Natural killer cell (primary cell): ENCODE measurements around the gene MINDY1. TPM values are rescaled to one million over a fixed set of nuclear protein-coding genes. Genes with fewer than 3 reads are reported as not detected.

ENCODE experiments used
- ATAC-seq, 3 donors: fragments of 150-1000 bp in 2 of 3; fragments of 200-7000 bp in 1 of 3; cut with Tn5 transposase; 1 replicate in 1 of 3; 2 replicates in 2 of 3; pipeline ENCODE4 v1.10.0; 2021; ENCODE audit warnings: mild to moderate bottlenecking in 2 of 3, moderate library complexity in 2 of 3
- DNase-seq, 2 donors: peaks; one replicate each; pipeline versions ENCODE4 v3.0.0 to v3.0.0-alpha.2; 2013 to 2021; ENCODE audit warnings: mixed read lengths in 1 of 2
- H3K27ac ChIP-seq: one replicate; pipeline ENCODE4 v1.5.1; 2013; ENCODE audit warnings: mild to moderate bottlenecking, low read length
- H3K27me3 ChIP-seq: one replicate; pipeline ENCODE4 v1.6.1; 2013; ENCODE audit warnings: low read length; ENCODE audit not compliant: control insufficient read depth, insufficient read depth
- H3K36me3 ChIP-seq: one replicate; pipeline ENCODE4 v1.6.1; 2013; ENCODE audit warnings: low read length; ENCODE audit not compliant: control insufficient read depth, insufficient read depth
- H3K4me1 ChIP-seq: one replicate; pipeline ENCODE4 v1.6.1; 2013; ENCODE audit warnings: low read length; ENCODE audit not compliant: control insufficient read depth, insufficient read depth
- H3K4me3 ChIP-seq: one replicate; pipeline ENCODE4 v1.5.1; 2013; ENCODE audit warnings: low read length
- H3K9me3 ChIP-seq: one replicate; pipeline ENCODE4 v1.6.1; 2013; ENCODE audit warnings: low read length; ENCODE audit not compliant: control insufficient read depth, insufficient read depth
- H3K27ac Mint-ChIP-seq, 2 donors: one replicate each; pipeline ENCODE4 v1.8.0; 2022; ENCODE audit warnings: mild to moderate bottlenecking in 2 of 2, mixed read lengths in 2 of 2, moderate library complexity in 1 of 2
- H3K27me3 Mint-ChIP-seq, 2 donors: one replicate each; pipeline ENCODE4 v1.8.0; 2022; ENCODE audit warnings: low read depth in 2 of 2, mixed read lengths in 2 of 2
- H3K36me3 Mint-ChIP-seq: one replicate; pipeline ENCODE4 v1.8.0; 2022; ENCODE audit warnings: mixed read lengths
- H3K4me1 Mint-ChIP-seq, 2 donors: one replicate each; pipeline ENCODE4 v1.8.0; 2022; ENCODE audit warnings: mixed read lengths in 2 of 2
- H3K4me3 Mint-ChIP-seq: one replicate; pipeline ENCODE4 v1.8.0; 2022; ENCODE audit warnings: mild to moderate bottlenecking, moderate library complexity, mixed read lengths
- H3K9me3 Mint-ChIP-seq, 2 donors: one replicate each; pipeline ENCODE4 v1.8.0; 2022; ENCODE audit warnings: mixed read lengths in 2 of 2
- WGBS: methylation state at CpG from one replicate; pipeline ENCODE4 v1.1.7; 2013; ENCODE audit warnings: missing lambda C conversion rate; ENCODE audit not compliant: insufficient coverage; 5-methylcytosine and 5-hydroxymethylcytosine counted together
- intact Hi-C: fragments of 100-400 bp; cut with micrococcal nuclease; formaldehyde crosslinking; loops from one replicate; pipeline ENCODE4 v1.14.2; 2022
- total RNA-seq, 4 donors: library from RNA; stranded (reverse); fragments of 120-200 nt in 1 of 4; gene quantifications; one replicate each; pipeline versions ENCODE4 v1.2.3 to v1.2.4, GENCODE V29; 2013 to 2022
- TF ChIP-seq, protein P1 (sequence below): fragments of 200-600 bp; IDR thresholded peaks from one replicate; pipeline ENCODE4 v1.8.0; 2022; ENCODE audit warnings: antibody characterized with exemption

Gene MINDY1
- total RNA-seq, 3 donors from 2014 or later (not counting 1 experiment from before 2014, with no cell fraction given) = 14.0 to 15.6 (median 15.2) TPM

- no peaks in the 10 kb centered on the region for H3K36me3 Mint-ChIP-seq
- Histone ChIP-seq H3K4me3 (no peak overlapping the region), H3K27ac (no peak overlapping the region), H3K4me1 (peaks cover 13% of the 10 kb centered on the region), H3K36me3 (peaks cover 12% of the 10 kb centered on the region), H3K27me3 (no peaks in the 10 kb centered on the region), H3K9me3 (no peaks in the 10 kb centered on the region)
- WGBS = 90% methylated on average over 4 of the region's 5 CpGs
- DNase-seq (no peak), ATAC-seq (no peak)
- intact Hi-C loops = loop anchor here (2.0 to 5.0 kb wide), 2 partner anchors 19 to 741 kb away; partner anchors contain the start of gene CA14
- H3K9me3 Mint-ChIP-seq = no peaks in the 10 kb centered on the region
- peaks cover 6 to 12% of the 10 kb centered on the region in 2 donors for H3K4me1 Mint-ChIP-seq
- no peaks in the 10 kb centered on the region for H3K27me3 Mint-ChIP-seq
- H3K27ac Mint-ChIP-seq = no peak overlapping the region
- H3K4me3 Mint-ChIP-seq = no peak overlapping the region
- TF ChIP-seq, protein P1, sequence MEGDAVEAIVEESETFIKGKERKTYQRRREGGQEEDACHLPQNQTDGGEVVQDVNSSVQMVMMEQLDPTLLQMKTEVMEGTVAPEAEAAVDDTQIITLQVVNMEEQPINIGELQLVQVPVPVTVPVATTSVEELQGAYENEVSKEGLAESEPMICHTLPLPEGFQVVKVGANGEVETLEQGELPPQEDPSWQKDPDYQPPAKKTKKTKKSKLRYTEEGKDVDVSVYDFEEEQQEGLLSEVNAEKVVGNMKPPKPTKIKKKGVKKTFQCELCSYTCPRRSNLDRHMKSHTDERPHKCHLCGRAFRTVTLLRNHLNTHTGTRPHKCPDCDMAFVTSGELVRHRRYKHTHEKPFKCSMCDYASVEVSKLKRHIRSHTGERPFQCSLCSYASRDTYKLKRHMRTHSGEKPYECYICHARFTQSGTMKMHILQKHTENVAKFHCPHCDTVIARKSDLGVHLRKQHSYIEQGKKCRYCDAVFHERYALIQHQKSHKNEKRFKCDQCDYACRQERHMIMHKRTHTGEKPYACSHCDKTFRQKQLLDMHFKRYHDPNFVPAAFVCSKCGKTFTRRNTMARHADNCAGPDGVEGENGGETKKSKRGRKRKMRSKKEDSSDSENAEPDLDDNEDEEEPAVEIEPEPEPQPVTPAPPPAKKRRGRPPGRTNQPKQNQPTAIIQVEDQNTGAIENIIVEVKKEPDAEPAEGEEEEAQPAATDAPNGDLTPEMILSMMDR = no peak
These were observed 8.8 kb downstream of the MINDY1 start for GRCh38 chr1:150997949-150998348.

DNA sequence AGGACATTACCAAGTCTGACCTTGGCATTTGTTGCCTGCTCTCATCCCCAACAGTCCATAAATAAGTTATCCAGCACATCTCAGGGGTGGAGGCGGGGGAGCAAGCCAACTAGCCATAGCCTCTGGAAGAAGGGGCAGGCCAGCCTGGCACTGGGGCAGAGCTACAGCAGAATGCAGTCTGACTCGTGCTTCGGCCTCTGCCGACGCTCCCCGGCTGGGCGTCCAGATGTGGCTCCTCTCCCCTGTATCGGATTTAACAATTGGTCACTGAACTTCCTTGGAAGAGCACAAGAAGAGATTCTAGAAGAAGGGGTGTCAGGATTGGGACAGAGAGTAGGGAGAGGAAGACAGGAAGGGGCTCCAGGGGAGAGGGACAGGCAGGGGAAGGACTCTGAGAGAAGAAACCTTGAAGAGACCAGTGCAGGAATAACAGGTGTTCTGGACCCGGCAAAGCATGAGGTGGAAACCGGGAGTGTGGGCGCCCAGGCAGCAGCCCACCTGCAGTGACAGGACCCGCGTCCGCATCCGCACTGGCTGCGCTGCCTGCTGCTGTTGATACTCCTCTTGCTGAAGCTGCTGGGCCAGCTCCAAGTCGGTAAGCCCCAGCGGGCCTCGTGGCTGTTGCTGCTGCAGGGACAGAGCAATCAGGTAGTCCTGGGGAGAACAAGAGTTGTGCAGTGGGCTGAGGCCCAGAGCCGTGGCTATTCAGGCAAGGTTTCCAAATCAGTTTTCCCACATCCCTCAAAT, 9.4 kb downstream of the MINDY1 start:
- intact Hi-C loops = loop anchor here (2.0 to 5.0 kb wide), 2 partner anchors 18 to 740 kb away; partner anchors contain the start of gene CA14
- Histone ChIP-seq H3K4me3 (no peak overlapping the region), H3K27ac (no peak overlapping the region), H3K9me3 (no peaks in the 10 kb centered on the region), H3K4me1 (peaks cover 7% of the 10 kb centered on the region), H3K27me3 (no peaks in the 10 kb centered on the region), H3K36me3 (peaks cover 12% of the 10 kb centered on the region)
- Mint-ChIP-seq H3K4me1 (peaks cover 6% of the 10 kb centered on the region in 2 donors), H3K27ac (peak overlapping the region in 1 of 2 donors; percentile 24), H3K36me3 (no peaks in the 10 kb centered on the region), H3K9me3 (no peaks in the 10 kb centered on the region), H3K4me3 (no peak overlapping the region), H3K27me3 (no peaks in the 10 kb centered on the region)
- WGBS = 94% methylated on average over 20 of the region's 20 CpGs
- DNase-seq (no peak), ATAC-seq (no peak)
- TF ChIP-seq, protein P1 = no peak

DNA sequence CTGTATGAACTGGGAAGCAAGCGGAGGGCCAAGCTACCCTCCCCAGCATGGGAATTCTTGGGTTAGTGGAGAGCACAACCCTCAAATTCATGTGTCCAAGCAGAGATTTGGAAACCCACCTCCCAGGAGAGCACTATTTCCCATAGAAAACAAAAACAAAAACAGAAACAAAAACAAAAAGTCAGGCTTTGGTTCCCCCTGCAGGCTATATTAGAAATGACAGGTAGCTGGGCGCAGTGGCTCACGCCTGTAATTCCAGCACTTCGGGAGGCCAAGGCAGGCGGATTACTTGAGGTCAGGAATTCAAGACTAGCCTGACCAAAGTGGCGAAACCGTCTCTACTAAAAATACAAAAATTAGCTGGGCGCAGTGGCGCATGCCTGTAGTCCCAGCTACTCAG, 10.8 kb downstream of the MINDY1 start:
- Histone ChIP-seq H3K4me3 (no peak overlapping the region), H3K36me3 (peaks cover 12% of the 10 kb centered on the region), H3K4me1 (peaks cover 4% of the 10 kb centered on the region), H3K27ac (no peak overlapping the region), H3K27me3 (no peaks in the 10 kb centered on the region), H3K9me3 (no peaks in the 10 kb centered on the region)
- Mint-ChIP-seq H3K36me3 (no peaks in the 10 kb centered on the region), H3K9me3 (no peaks in the 10 kb centered on the region), H3K4me1 (peaks cover 5 to 6% of the 10 kb centered on the region in 2 donors), H3K27me3 (no peaks in the 10 kb centered on the region), H3K27ac (peak overlapping the region in 1 of 2 donors; percentile 36), H3K4me3 (no peak overlapping the region)
- peak; percentile 28 to 70 for DNase-seq
- intact Hi-C loops = loop anchor here (1.0 to 5.0 kb wide), 3 partner anchors 17 to 739 kb away; partner anchors contain the start of gene CA14
- peak; percentile 73 to 79 (median 74) for ATAC-seq
- WGBS = 67% methylated on average over 9 of the region's 9 CpGs
- TF ChIP-seq, protein P1 = peak; percentile 80
